Measurements from ENCODE around the gene TSPAN18. TPM values are rescaled to one million over a fixed set of nuclear protein-coding genes. Genes with fewer than 3 reads are reported as not detected.

TSPAN18 gene
- total and polyA plus RNA-seq, 8 donors, result 27.2 to 85.8 (median 63.7) TPM

DNA sequence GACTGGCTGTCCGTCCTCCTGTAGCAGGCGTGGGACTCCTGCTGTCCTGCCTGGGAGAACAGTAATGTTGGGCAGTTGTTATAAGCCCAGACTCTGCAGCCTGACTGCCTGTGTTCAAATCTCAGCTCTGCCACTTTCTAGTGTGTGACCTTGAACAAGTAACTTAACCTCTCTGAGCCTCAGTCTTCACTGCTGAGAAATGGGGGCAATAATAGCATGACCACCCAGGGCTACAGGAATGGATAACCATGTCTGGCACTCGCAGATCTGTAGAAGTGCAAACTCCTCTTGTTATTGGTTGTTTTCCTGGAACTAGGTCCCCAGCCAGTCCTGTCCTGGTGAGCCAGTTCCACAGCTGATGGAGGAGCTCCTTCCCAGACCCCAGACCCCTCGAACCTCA lies 154.2 kb downstream of the TSPAN18 start:
- Histone ChIP-seq H3K4me1 (peaks cover 0 to 3% of the 10 kb centered on the region in 2 donors), H3K4me3 (no peak overlapping the region), H3K9me3 (no peaks in the 10 kb centered on the region), H3K36me3 (no peaks in the 10 kb centered on the region), H3K27me3 (peaks cover 0 to 26% of the 10 kb centered on the region in 2 donors), H3K27ac (no peak overlapping the region)
- peak; percentile 22 for ATAC-seq
- TF ChIP-seq, protein P1, sequence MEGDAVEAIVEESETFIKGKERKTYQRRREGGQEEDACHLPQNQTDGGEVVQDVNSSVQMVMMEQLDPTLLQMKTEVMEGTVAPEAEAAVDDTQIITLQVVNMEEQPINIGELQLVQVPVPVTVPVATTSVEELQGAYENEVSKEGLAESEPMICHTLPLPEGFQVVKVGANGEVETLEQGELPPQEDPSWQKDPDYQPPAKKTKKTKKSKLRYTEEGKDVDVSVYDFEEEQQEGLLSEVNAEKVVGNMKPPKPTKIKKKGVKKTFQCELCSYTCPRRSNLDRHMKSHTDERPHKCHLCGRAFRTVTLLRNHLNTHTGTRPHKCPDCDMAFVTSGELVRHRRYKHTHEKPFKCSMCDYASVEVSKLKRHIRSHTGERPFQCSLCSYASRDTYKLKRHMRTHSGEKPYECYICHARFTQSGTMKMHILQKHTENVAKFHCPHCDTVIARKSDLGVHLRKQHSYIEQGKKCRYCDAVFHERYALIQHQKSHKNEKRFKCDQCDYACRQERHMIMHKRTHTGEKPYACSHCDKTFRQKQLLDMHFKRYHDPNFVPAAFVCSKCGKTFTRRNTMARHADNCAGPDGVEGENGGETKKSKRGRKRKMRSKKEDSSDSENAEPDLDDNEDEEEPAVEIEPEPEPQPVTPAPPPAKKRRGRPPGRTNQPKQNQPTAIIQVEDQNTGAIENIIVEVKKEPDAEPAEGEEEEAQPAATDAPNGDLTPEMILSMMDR (IDR thresholded peaks at IDR 0.05), result no peak
- intact Hi-C loops (cut with DNase I), result no loop called here
- no peak for DNase-seq

DNA sequence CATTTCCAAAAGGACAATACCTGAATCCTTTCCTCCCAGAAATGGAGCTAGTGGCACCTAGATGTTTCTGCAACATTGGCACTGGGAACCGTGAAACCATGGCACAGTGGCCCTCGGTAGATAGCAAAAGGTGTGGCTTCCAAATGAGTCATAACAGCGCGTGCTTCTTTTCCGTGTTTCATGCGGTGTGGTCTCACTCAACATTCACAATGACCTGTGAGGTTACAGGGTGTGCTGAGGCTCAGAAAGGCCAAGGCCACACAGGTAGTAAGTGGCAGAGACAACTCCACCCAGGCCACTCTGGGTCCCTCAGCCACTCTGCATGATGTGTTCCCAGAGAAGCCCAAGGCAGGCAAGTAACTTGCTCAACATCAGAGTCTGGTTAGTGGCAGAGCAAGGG lies 156.5 kb downstream of the TSPAN18 start:
- TF ChIP-seq, protein P1 (IDR thresholded peaks at IDR 0.05), result no peak
- ATAC-seq, result no peak
- no peak for DNase-seq
- H3K4me3 ChIP-seq, result no peak overlapping the region
- H3K27me3 ChIP-seq, result peaks cover 0 to 13% of the 10 kb centered on the region in 2 donors
- peaks cover 0 to 11% of the 10 kb centered on the region in 2 donors for H3K4me1 ChIP-seq
- H3K9me3 ChIP-seq, result no peaks in the 10 kb centered on the region
- no peaks in the 10 kb centered on the region for H3K36me3 ChIP-seq
- intact Hi-C loops (cut with DNase I), result no loop called here
- H3K27ac ChIP-seq, result no peak overlapping the region

GRCh38 chr11:44884056-44884455 lies 157.3 kb downstream of the TSPAN18 start:
- Histone ChIP-seq H3K36me3 (no peaks in the 10 kb centered on the region), H3K27me3 (peaks cover 0 to 5% of the 10 kb centered on the region in 2 donors), H3K27ac (no peak overlapping the region), H3K9me3 (no peaks in the 10 kb centered on the region), H3K4me1 (peaks cover 0 to 11% of the 10 kb centered on the region in 2 donors), H3K4me3 (no peak overlapping the region)
- intact Hi-C loops (cut with DNase I), result no loop called here
- ATAC-seq (no peak), DNase-seq (no peak)
- TF ChIP-seq, protein P1 (IDR thresholded peaks at IDR 0.05), result no peak

GRCh38 chr11:44885065-44885810 lies 158.5 kb downstream of the TSPAN18 start:
- ATAC-seq (no peak), DNase-seq (no peak)
- Histone ChIP-seq H3K9me3 (no peaks in the 10 kb centered on the region), H3K36me3 (no peaks in the 10 kb centered on the region), H3K27ac (no peak overlapping the region), H3K27me3 (peaks cover 0 to 5% of the 10 kb centered on the region in 2 donors), H3K4me3 (no peak overlapping the region), H3K4me1 (peaks cover 0 to 11% of the 10 kb centered on the region in 2 donors)
- intact Hi-C loops (cut with DNase I), result no loop called here
- TF ChIP-seq, protein P1 (IDR thresholded peaks at IDR 0.05), result no peak

- ATAC-seq (no peak), DNase-seq (no peak)
- intact Hi-C loops (cut with DNase I), result no loop called here
- Histone ChIP-seq H3K27me3 (peaks cover 0 to 5% of the 10 kb centered on the region in 2 donors), H3K4me1 (peaks cover 0 to 11% of the 10 kb centered on the region in 2 donors), H3K27ac (no peak overlapping the region), H3K9me3 (no peaks in the 10 kb centered on the region), H3K4me3 (no peak overlapping the region), H3K36me3 (no peaks in the 10 kb centered on the region)
- TF ChIP-seq, protein P1 (IDR thresholded peaks at IDR 0.05), result no peak
Observed at GRCh38 chr11:44885919-44886789, 159.4 kb downstream of the TSPAN18 start.
